ENCODE data around the gene ADAMTS13. TPM values are rescaled to one million over a fixed set of nuclear protein-coding genes. Genes with fewer than 3 reads are reported as not detected.

Gene ADAMTS13
- total RNA-seq, 4 donors from 2014 or later, result 1.8 to 4.9 (median 3.8) TPM; not detected in 1

GRCh38 chr9:133430244-133430643 is 8.1 kb downstream of the ADAMTS13 start:
- TF ChIP-seq CTCF (IDR thresholded peaks at IDR 0.05), result no peak
- TF ChIP-seq POLR2A (IDR thresholded peaks at IDR 0.05), result no peak
- H3K9me3 ChIP-seq, result no peaks in the 10 kb centered on the region
- no peak overlapping the region for H3K4me3 ChIP-seq
- H3K4me1 ChIP-seq, result peaks cover 0 to 9% of the 10 kb centered on the region in 2 donors
- no peak for DNase-seq
- intact Hi-C loops (cut with DNase I; ENCODE audit: low total_unique reads), result no loop called here
- no peak overlapping the region for H3K27ac ChIP-seq
- no peaks in the 10 kb centered on the region for H3K36me3 ChIP-seq
- H3K27me3 ChIP-seq, result peaks cover 0 to 12% of the 10 kb centered on the region in 2 donors

DNA sequence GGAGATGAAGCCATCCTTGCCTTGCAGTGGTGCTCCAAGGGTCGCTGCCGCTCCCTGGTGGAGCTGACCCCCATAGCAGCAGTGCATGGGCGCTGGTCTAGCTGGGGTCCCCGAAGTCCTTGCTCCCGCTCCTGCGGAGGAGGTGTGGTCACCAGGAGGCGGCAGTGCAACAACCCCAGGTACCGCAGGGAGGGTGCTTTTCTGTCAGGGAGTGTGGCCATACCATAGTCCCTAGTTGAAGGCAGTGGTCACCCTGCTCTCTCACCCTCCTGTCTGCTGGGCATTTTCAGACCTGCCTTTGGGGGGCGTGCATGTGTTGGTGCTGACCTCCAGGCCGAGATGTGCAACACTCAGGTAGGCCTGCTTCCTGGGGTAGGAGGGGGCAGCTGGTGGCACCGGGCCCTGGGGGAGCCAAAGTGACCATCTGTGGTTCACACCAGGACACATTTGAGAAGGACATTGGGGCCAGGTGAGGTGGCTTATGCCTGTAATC is 11.2 kb downstream of the ADAMTS13 start:
- intact Hi-C loops (cut with DNase I; ENCODE audit: low total_unique reads), result no loop called here
- Histone ChIP-seq H3K4me1 (peaks cover 0 to 6% of the 10 kb centered on the region in 2 donors), H3K9me3 (no peaks in the 10 kb centered on the region), H3K4me3 (no peak overlapping the region), H3K36me3 (no peaks in the 10 kb centered on the region), H3K27ac (no peak overlapping the region), H3K27me3 (no peaks in the 10 kb centered on the region)
- no peak for DNase-seq
- TF ChIP-seq CTCF (IDR thresholded peaks at IDR 0.05) (no peak), POLR2A (IDR thresholded peaks at IDR 0.05) (no peak)

GRCh38 chr9:133436681-133437080 is 14.5 kb downstream of the ADAMTS13 start:
- Histone ChIP-seq H3K9me3 (no peaks in the 10 kb centered on the region), H3K4me3 (no peak overlapping the region), H3K27me3 (no peaks in the 10 kb centered on the region), H3K4me1 (no peaks in the 10 kb centered on the region), H3K27ac (no peak overlapping the region), H3K36me3 (no peaks in the 10 kb centered on the region)
- DNase-seq, result no peak
- TF ChIP-seq CTCF (IDR thresholded peaks at IDR 0.05) (no peak), POLR2A (IDR thresholded peaks at IDR 0.05) (no peak)
- intact Hi-C loops (cut with DNase I; ENCODE audit: low total_unique reads), result no loop called here

DNA sequence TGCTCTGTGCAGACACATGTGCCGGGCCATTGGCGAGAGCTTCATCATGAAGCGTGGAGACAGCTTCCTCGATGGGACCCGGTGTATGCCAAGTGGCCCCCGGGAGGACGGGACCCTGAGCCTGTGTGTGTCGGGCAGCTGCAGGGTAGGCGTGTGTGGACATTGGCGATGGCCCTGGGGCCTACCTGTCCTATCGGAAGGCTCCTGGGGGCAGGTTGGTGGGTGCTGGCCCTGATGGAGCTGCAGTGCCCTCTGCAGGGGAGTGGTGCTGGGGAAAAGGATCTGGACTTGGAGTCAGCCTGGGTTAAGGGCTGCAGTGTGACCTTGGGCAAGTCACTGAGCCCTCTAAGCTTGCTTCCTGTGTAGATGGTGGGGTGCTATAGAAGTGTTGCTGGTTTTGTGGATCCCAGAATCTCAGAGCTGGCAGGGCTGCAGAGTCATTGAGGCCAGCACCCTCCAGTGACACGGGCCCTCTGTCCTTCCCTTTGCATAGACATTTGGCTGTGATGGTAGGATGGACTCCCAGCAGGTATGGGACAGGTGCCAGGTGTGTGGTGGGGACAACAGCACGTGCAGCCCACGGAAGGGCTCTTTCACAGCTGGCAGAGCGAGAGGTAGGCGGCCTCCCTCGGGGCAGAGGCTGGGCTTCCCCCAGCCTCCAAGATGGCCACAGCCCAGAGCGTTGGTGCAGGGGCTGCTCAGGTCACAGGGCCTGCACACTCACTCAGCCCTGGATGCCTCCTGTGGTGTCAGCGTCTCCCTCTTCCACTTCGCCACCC is 15.8 kb downstream of the ADAMTS13 start:
- no peaks in the 10 kb centered on the region for H3K4me1 ChIP-seq

More for the DNA sequence above, 15.8 kb downstream of the ADAMTS13 start:
- DNase-seq, result no peak
- no peaks in the 10 kb centered on the region for H3K27me3 ChIP-seq
- H3K9me3 ChIP-seq, result no peaks in the 10 kb centered on the region
- no peak overlapping the region for H3K4me3 ChIP-seq
- no peak overlapping the region for H3K27ac ChIP-seq
- TF ChIP-seq POLR2A (IDR thresholded peaks at IDR 0.05) (no peak), CTCF (IDR thresholded peaks at IDR 0.05) (no peak)
- intact Hi-C loops (cut with DNase I; ENCODE audit: low total_unique reads), result no loop called here
- no peaks in the 10 kb centered on the region for H3K36me3 ChIP-seq
